CD4-positive, alpha-beta T cell treated with Interleukin-1 beta for 1 hour (primary cell): Measurements from ENCODE around the gene DNAI1.
"Not testable (repeated sequence)": the region's sequence is repeated elsewhere in the genome, so short reads cannot be mapped to it uniquely, and the experiment has no call there.

ENCODE experiments used
- DNase-seq, 2 donors: peaks; one replicate each; pipeline ENCODE4 v3.0.0-alpha.2; 2020 to 2022

DNAI1 gene

GRCh38 chr9:34514401-34514800, 55.8 kb downstream of the DNAI1 start:
- DNase-seq, result no peak

- no peak for DNase-seq
These were observed 56.2 kb downstream of the DNAI1 start for GRCh38 chr9:34514816-34515215.

GRCh38 chr9:34515959-34516358, 57.4 kb downstream of the DNAI1 start:
- DNase-seq, result no peak

DNA sequence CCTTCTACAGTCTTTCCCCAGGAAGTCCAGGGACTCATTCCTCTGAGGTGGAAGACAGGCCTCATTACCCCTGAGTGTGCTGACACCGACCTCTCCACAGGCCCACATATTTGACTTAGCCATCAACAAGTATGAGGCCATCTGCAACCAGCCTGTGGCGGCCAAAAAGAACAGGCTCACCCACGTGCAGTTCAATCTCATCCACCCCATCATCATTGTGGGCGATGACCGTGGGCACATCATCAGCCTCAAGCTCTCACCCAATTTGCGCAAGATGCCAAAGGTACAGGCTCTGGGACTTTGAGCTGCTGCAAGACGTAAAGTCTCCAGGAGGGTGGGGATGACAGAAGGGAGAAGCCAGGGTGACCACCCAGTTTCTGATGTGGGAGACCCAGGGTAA, 58.6 kb downstream of the DNAI1 start:
- DNase-seq, result no peak

GRCh38 chr9:34518110-34518616, 59.6 kb downstream of the DNAI1 start:
- DNase-seq, result no peak

DNA sequence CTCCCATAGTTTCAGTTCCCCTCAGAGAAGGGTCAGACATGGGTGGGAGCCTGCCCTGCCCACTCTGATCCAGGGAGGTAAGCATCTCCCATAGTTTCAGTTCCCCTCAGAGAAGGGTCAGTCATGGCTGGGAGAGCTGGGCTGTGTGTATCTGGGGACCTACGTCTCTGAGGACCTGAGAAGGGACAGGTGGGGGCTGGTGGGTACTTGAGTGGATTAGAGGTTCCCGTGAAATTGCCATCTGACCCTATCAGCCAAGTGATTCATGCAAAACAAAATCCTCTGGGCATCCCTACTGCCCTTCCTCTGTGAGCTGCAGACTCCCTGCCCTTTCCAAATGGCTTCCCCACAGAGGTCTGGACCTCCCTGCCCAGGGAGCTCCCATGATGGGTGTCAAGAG, 60.3 kb downstream of the DNAI1 start:
- no peak for DNase-seq

DNA sequence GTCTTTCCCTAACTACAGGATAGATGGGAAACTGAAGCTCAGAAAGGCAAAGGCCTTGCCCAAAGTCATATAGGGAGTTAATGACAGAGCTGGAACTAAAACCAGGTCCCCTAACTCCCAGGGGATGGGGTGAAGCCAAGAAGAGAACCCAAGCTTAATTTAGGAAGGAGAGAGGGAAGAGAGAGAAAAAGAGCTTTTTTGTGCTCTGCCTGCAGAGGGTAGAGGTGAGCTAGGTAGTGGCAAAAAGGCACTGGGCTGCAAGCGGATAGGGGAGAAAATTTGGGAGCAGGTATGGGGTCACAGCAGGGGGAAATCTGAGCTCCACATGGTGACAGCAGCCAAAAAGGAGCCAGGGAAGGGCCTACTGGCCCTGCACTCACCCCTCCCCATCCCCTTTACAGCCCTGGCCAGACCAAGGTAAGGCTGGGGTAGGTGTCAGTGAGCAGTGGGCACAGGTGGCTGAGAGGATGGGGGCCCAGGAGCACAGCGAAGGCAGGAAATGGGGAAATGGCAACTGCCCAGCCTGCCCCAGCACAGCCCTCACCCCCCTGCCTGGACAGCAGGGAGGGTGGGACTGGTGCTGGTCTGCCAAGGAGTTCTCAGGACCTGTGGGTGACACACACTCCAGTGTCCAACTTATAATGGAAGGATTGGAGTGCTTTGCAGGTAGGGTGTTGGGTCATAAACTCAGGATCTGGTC, 60.9 kb downstream of the DNAI1 start:
- DNase-seq, result no peak

- no peak for DNase-seq
These were observed 61.5 kb downstream of the DNAI1 start for GRCh38 chr9:34520096-34520495.

- no peak for DNase-seq
These were observed 62.1 kb downstream of the DNAI1 start for GRCh38 chr9:34520505-34521385.

- DNase-seq, result no peak
These were observed 62.9 kb downstream of the DNAI1 start for GRCh38 chr9:34521406-34522045.

- DNase-seq, result no peak
These were observed 63.7 kb downstream of the DNAI1 start for GRCh38 chr9:34522091-34522887.

DNA sequence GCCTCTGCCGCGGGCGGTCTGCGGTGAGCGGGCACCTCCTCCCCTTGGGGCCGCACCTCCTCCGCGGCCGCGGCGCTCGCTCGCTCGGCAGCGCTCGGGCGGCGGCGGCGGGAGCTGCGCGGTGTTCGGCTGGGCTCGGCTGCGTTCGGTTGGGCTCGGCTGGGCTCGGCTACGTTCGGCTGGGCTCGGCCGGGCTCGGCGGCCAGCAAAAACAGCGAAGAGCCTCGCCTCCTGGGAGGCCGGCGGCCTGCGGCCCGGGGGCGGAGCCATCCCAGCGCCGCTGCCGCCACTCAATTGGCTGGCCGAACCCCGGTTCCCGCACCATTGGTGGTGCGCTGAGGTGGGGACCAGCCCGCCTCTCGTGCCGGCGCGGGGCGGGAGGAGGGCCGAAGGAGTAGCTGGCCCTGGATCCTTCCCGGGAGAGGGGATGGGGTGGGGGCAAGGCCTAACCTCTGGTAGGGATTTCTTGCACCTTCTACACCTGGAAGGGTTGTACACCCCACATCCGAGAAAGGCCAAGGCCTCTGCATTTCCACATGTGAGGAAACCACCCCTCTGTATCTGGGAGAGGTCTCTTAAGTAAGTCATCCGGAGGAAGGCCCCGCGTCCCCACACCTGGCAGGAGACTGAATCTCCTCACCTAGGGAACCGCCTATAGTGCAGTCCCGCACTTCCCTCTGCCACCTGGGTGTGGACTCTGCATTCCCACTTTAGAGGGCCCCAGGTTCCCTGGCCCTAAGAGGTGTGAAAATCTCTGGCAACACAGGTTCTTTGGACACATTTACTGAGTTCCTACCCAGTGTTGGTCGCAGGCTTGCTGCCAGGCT, 64.6 kb downstream of the DNAI1 start, which contains the start of gene ENHO:
Gene ENHO (minus strand): TSS at position 20 of the 827 bp plus-strand sequence. CDS start 1,295 bp downstream, outside the sequence.
- peak; percentile 92 to 94 for DNase-seq

DNA sequence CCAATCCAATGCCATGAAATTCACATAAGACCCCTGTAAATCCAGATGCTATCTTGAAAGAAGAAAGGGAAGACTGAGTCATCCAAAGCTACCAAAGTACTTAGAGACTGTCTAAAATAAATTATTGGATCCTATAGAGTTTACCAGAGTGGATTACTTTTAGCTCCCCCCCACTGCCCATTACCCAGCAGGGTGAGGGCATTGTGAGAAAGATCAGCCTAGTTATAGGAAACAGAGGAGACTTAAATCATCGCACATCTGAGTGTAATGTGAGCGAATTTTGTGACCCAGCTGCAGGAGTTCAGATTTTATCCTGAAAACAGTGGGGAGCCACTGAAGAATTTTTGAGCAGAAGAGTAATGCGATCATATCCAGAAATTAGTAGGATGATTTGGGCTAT, 65.7 kb downstream of the DNAI1 start:
- DNase-seq, result no peak

GRCh38 chr9:34526026-34526425, 67.4 kb downstream of the DNAI1 start:
- no peak for DNase-seq

DNA sequence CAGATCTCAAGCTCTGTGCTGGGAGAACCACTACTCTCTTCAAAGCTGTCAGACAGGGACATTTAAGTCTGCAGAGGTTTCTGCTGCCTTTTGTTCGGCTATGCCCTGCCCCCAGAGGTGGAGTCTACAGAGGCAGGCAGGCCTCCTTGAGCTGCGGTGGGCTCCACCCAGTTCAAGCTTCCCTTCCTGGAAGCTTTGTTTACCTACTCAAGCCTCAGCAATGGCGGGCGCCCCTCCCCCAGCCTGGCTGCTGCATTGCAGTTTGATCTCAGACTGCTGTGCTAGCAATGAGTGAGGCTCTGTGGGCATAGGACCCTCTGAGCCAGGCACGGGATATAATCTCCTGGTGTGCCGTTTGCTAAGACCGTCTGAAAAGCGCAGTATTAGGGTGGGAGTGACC, 73.4 kb downstream of the DNAI1 start:
- not testable (repeated sequence) for DNase-seq

- DNase-seq, result no peak
These were observed 78.1 kb downstream of the DNAI1 start for GRCh38 chr9:34536685-34537084.

- no peak for DNase-seq
These were observed 82.2 kb downstream of the DNAI1 start for GRCh38 chr9:34540827-34541226.

DNA sequence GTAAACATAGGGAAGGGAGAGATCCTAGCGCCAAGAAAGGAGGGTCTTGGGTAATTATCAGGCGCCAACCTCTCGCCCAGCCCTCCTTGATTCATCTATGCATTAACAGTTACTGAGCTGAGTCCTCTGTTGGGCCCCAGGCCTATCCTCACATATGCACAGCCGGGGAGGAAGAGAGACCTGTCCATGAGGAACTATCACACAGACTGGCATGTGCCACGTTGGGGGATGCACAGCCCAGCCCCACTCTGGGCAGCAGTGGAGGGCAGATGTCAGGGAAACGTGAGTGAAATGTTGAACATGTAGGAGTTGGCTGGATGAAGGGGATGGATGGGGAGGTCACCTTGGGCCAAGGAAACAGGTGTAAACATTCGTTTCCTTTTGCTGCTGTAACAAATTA, 82.9 kb downstream of the DNAI1 start:
- no peak for DNase-seq

- DNase-seq, result no peak
These were observed 85.4 kb downstream of the DNAI1 start for GRCh38 chr9:34544035-34544434.

DNA sequence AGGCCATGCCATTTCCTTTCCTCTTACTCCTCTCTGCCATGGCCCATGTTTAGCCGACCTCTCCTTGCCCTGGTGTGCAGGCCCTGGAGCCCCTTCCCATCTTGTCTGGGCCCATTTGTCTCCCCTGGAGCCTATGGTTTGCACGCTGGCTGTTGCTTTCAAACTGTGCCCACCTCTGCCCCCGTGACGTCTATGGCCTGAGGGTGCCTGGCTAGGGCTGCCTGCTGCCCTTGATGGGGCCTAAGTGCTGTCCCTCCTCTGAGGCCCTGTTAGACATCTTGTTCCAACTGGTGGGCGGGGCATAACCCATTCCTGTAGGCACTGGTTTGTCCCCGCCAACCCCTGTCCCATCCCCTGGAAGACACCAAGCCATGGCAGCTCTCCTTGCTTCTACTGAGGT, 86.9 kb downstream of the DNAI1 start:
- no peak for DNase-seq

DNA sequence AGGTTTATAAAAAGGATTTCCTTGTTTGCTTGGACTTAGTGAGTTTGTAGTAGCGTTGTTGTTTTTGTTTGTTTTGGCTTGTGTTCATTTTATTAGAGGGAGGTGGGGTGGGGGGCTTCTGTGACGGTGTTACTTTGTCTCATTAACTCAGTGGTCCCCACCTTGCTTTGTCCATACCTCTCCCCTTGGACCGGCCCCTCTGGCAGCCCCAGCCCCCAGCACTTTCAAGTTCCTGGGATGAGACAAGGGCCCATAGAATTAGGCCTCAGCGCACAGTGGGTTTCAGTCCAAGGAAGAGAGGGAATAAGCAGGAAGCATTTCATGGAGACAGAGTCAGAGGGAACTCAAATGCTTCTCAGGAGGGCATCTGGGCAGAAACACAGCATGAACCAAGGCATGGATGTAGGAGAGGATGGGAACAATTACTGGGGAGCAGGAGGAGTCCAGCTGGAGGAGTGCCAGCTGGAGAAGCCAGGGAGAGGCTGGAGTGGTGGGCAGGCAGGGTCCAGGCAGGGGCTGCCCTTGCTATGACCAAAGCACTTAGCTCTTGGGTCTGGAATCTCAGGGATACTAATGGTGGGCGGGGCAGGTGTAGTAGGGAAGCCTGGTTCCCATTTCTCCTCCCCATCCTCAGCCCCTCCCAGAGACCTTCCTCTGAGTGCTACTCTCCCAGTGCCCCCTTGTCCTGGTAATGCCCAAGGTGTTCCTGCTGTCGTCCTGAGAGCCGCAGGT, 87.7 kb downstream of the DNAI1 start:
- no peak for DNase-seq
